ENCODE data around the gene RPL39L. TPM values are rescaled to one million over a fixed set of nuclear protein-coding genes. Genes with fewer than 3 reads are reported as not detected.

RPL39L gene
- total and polyA plus RNA-seq, 10 of the 15 experiments (the other 5 are each of a cell fraction or from before 2014, with no cell fraction given) = 12.5 to 67.8 (median 31.3) TPM

GRCh38 chr3:187082758-187083375 is 56.4 kb downstream of the RPL39L start:
- Histone ChIP-seq H3K4me3 (no peak overlapping the region), H3K4me1 (ENCODE audit: control insufficient read depth, insufficient read depth, low read length) (no peaks in the 10 kb centered on the region), H3K9me3 (replicated peaks; ENCODE audit: control insufficient read depth, insufficient read depth, low read length) (peaks cover 2% of the 10 kb centered on the region; the same call in 2 of the 3 replicates), H2AFZ (ENCODE audit: control insufficient read depth, low read depth, low read length) (no peak overlapping the region), H3K79me2 (ENCODE audit: control insufficient read depth, insufficient read depth, low read length) (no peaks in the 10 kb centered on the region), H3K4me2 (ENCODE audit: control insufficient read depth, insufficient read depth) (no peak overlapping the region), H3K27me3 (replicated peaks in 1 of 2; ENCODE audit: control insufficient read depth in 2 of 2, insufficient read depth in 2 of 2, low read length in 1 of 2) (no peaks in the 10 kb centered on the region), H3K9ac (ENCODE audit: control insufficient read depth, insufficient read depth, low read length) (no peak overlapping the region), H3K36me3 (ENCODE audit: control insufficient read depth in 2 of 2, insufficient read depth in 2 of 2, low read length in 1 of 2) (peaks cover 0 to 2% of the 10 kb centered on the region in 2 experiments; a peak in 1 of 4 replicates), H4K20me1 (ENCODE audit: control insufficient read depth, insufficient read depth) (no peaks in the 10 kb centered on the region), H3K27ac (ENCODE audit: control insufficient read depth, insufficient read depth) (no peak overlapping the region)
- no peak for ATAC-seq
- in situ Hi-C loops (cut with MboI) = no loop called here
- intact Hi-C loops (cut with micrococcal nuclease; ENCODE audit: unreplicated experiment) = no loop called here
- ChIA-PET RAD21 (ENCODE audit: unreplicated experiment) (no interaction called here), POLR2A (interaction anchor here (0.6 kb wide), 1 partner anchor 14 kb away, joined by 3 read pairs; no protein-coding TSS in a partner anchor), CTCF (no interaction called here), SMC1A (ENCODE audit: uncharacterized antibody, unreplicated experiment) (interaction anchor here (1.2 kb wide), 1 partner anchor 233 kb away, joined by 3 read pairs; no protein-coding TSS in a partner anchor)
- no peak for DNase-seq (ENCODE audit: low read depth, low spot score)
- 97% methylated on average over 6 of the region's 6 CpGs for WGBS (ENCODE audit: insufficient coverage, insufficient replicate concordance, low lambda C conversion rate, missing lambda C conversion rate)
- TF ChIP-seq CEBPB (IDR thresholded peaks at IDR 0.05; ENCODE audit: borderline replicate concordance in 1 of 2, low read depth in 2 of 2, low read length in 2 of 2) (no peak), NR2C2 (IDR thresholded peaks at IDR 0.05; ENCODE audit: borderline replicate concordance, control insufficient read depth, insufficient read length, low read depth) (no peak)
- TF ChIP-seq, protein P1, sequence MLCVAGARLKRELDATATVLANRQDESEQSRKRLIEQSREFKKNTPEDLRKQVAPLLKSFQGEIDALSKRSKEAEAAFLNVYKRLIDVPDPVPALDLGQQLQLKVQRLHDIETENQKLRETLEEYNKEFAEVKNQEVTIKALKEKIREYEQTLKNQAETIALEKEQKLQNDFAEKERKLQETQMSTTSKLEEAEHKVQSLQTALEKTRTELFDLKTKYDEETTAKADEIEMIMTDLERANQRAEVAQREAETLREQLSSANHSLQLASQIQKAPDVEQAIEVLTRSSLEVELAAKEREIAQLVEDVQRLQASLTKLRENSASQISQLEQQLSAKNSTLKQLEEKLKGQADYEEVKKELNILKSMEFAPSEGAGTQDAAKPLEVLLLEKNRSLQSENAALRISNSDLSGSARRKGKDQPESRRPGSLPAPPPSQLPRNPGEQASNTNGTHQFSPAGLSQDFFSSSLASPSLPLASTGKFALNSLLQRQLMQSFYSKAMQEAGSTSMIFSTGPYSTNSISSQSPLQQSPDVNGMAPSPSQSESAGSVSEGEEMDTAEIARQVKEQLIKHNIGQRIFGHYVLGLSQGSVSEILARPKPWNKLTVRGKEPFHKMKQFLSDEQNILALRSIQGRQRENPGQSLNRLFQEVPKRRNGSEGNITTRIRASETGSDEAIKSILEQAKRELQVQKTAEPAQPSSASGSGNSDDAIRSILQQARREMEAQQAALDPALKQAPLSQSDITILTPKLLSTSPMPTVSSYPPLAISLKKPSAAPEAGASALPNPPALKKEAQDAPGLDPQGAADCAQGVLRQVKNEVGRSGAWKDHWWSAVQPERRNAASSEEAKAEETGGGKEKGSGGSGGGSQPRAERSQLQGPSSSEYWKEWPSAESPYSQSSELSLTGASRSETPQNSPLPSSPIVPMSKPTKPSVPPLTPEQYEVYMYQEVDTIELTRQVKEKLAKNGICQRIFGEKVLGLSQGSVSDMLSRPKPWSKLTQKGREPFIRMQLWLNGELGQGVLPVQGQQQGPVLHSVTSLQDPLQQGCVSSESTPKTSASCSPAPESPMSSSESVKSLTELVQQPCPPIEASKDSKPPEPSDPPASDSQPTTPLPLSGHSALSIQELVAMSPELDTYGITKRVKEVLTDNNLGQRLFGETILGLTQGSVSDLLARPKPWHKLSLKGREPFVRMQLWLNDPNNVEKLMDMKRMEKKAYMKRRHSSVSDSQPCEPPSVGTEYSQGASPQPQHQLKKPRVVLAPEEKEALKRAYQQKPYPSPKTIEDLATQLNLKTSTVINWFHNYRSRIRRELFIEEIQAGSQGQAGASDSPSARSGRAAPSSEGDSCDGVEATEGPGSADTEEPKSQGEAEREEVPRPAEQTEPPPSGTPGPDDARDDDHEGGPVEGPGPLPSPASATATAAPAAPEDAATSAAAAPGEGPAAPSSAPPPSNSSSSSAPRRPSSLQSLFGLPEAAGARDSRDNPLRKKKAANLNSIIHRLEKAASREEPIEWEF (IDR thresholded peaks at IDR 0.05; ENCODE audit: insufficient replicate concordance, low read depth, low read length) = no peak
- no TSS peak for BruUV-seq (replicated peaks)
- FAIRE-seq = no peak

Measured in GM12878 (cell line).